Retinal pigment epithelial cell (primary cell): ENCODE results near the gene ZNF253.
"Not testable (repeated sequence)": the region's sequence is repeated elsewhere in the genome, so short reads cannot be mapped to it uniquely, and the experiment has no call there.

Experiments used
- DNase-seq: peaks from one replicate; pipeline ENCODE4 v3.0.0-alpha.2; 2010; ENCODE audit warnings: low read depth
- H3K4me3 ChIP-seq: 2 replicates; pipeline ENCODE4 v1.5.1; 2011; ENCODE audit warnings: mild to moderate bottlenecking, low read length, control low read depth, moderate library complexity
- TF ChIP-seq, protein P1 (sequence below): conservative IDR thresholded peaks from 2 replicates; pipeline ENCODE4 v1.5.1; 2011; ENCODE audit warnings: low read depth, low read length, control low read depth, inconsistent platforms

The ZNF253 gene

DNA sequence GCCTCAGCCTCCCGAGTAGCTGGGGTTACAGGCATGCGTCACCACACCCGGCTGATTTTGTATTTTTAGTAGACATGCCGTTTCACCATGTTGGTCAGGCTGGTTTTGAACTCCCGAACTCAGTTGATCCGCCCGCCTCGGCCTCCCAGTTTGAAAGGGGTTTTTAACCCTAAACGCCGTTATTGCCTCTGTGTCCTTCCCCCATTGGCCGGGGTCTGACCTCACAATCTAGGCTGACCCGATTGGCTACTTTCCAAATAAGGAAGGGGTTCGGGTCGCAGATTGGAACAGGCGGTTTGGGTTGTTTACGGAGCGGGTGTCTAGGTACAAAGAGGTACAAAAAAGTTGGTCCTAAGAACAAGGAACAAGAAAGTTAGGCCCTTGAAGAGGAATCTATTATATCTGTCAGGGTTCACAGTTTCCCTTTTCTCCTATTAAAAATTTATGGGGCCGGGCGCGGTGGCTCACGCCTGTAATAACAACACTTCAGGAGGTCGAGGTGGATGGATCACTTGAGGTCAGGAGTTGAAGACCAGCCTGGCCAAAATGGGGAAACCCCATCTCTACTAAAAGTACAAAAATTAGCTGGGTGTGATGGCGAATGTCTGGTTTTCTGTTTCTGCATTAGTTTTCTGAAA, 1.0 kb downstream of the ZNF253 start:
- DNase-seq: no peak
- peak overlapping the region; percentile 96 for H3K4me3 ChIP-seq
- TF ChIP-seq, protein P1, sequence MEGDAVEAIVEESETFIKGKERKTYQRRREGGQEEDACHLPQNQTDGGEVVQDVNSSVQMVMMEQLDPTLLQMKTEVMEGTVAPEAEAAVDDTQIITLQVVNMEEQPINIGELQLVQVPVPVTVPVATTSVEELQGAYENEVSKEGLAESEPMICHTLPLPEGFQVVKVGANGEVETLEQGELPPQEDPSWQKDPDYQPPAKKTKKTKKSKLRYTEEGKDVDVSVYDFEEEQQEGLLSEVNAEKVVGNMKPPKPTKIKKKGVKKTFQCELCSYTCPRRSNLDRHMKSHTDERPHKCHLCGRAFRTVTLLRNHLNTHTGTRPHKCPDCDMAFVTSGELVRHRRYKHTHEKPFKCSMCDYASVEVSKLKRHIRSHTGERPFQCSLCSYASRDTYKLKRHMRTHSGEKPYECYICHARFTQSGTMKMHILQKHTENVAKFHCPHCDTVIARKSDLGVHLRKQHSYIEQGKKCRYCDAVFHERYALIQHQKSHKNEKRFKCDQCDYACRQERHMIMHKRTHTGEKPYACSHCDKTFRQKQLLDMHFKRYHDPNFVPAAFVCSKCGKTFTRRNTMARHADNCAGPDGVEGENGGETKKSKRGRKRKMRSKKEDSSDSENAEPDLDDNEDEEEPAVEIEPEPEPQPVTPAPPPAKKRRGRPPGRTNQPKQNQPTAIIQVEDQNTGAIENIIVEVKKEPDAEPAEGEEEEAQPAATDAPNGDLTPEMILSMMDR: no peak

DNA sequence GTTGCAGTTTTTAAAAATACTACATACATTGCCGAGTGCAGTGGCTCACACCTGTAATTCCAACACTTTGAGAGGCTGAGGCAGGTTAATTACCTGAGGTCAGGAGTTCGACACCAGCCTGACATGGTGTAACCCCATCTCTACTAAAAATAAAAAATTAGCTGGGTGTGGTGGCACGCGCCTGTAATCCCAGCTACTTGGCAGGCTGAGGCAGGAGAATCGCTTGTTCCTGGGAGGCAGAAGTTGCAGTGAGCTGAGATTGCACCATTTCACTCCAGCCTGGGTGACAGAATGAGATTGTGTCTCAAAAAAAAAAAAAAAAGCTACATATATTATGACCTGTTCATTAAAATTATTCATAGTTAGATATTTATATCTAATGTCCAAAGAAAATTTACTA, 4.4 kb downstream of the ZNF253 start:
- H3K4me3 ChIP-seq, DNase-seq: not testable (repeated sequence)

GRCh38 chr19:19871932-19872331, 6.2 kb downstream of the ZNF253 start:
- TF ChIP-seq, protein P1: no peak
- DNase-seq: no peak
- H3K4me3 ChIP-seq: no peak overlapping the region

GRCh38 chr19:19873381-19873780, 7.7 kb downstream of the ZNF253 start:
- no peak for DNase-seq
- no peak overlapping the region for H3K4me3 ChIP-seq
- TF ChIP-seq, protein P1: no peak

DNA sequence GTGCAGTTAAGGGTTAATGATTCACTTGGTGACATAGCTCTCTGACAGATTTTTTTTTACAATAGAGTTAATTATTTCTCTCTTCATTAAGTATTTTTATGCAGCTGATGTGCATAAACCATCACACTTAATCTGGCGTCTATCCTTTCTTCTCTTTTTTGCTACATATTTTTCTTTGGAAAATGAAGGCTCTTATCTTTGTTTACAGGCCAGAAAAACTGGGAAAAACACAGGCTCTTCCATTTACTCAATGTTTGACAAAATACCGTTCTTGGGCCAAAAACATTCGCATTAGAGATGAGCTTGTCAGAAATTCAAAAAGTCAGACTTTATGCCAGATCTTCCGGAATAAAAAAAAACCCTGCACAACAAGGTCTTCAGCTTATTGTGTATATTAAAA, 12.0 kb downstream of the ZNF253 start:
- H3K4me3 ChIP-seq: no peak overlapping the region
- DNase-seq: no peak
- TF ChIP-seq, protein P1: no peak

DNA sequence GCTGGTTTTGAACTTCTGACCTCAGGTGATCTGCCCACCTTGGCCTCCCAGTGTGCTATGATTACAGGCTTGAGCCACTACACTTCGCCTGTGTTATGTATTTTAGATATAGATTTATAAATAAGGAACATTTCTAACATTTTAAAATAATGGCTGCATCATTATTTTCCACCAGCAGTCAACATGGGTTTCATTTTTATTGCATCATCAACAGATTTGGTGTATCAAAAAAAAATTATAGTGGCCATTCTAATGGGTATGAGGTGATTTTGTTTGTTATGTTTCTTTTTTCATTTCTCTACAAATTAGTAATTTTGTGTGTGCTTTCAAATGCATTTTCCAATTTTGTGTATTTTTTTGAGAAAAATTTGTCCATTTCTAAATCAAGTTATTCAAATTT, 18.9 kb downstream of the ZNF253 start:
- DNase-seq: no peak
- TF ChIP-seq, protein P1: no peak
- no peak overlapping the region for H3K4me3 ChIP-seq

DNA sequence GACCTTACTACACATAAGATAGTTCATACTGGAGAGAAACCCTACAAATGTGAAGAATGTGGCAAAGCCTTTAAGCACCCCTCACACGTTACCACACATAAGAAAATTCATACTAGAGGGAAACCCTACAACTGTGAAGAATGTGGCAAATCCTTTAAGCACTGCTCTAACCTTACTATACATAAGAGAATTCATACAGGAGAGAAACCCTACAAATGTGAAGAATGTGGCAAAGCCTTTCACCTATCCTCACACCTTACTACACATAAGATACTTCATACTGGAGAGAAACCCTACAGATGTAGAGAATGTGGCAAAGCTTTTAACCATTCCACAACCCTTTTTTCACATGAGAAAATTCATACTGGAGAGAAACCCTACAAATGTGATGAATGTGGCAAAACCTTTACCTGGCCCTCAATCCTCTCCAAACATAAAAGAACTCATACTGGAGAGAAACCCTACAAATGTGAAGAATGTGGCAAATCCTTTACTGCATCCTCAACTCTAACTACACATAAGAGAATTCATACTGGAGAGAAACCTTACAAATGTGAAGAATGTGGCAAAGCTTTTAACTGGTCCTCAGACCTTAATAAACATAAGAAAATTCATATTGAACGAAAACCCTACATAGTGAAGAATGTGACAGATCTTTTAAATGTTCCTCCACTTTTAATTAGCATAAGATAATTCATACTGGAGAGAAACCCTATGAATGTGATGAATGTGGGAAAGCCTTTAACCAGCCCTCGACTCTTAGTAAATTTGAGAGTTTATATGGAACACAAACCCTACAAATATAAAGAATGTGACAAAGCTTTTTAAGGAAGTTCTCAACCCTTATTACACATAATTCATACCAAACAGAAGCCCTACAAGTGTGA, 26.6 kb downstream of the ZNF253 start:
- not testable (repeated sequence) for H3K4me3 ChIP-seq, DNase-seq

- TF ChIP-seq, protein P1: no peak
- H3K4me3 ChIP-seq: peak overlapping the region; percentile 86
- DNase-seq: no peak
Measured at GRCh38 chr19:19900139-19900728, 34.6 kb downstream of the ZNF253 start.
